ENCODE results near the gene PRKN.

- no peak for TF ChIP-seq CTCF (IDR thresholded peaks at IDR 0.05; ENCODE audit: low read length)
- TF ChIP-seq EZH2phosphoT487 (IDR thresholded peaks at IDR 0.05; ENCODE audit: low read length): no peak
- no peak for TF ChIP-seq EZH2 (optimal IDR thresholded peaks at IDR 0.05; ENCODE audit: low read depth, low read length)
Measured at GRCh38 chr6:162625846-162626540, 101.6 kb downstream of the PRKN start.
